Measurements from ENCODE around the gene XYLT1.
A peak's percentile ranks its signal among the peaks of the same experiment; 100 is the strongest.

XYLT1 gene

DNA sequence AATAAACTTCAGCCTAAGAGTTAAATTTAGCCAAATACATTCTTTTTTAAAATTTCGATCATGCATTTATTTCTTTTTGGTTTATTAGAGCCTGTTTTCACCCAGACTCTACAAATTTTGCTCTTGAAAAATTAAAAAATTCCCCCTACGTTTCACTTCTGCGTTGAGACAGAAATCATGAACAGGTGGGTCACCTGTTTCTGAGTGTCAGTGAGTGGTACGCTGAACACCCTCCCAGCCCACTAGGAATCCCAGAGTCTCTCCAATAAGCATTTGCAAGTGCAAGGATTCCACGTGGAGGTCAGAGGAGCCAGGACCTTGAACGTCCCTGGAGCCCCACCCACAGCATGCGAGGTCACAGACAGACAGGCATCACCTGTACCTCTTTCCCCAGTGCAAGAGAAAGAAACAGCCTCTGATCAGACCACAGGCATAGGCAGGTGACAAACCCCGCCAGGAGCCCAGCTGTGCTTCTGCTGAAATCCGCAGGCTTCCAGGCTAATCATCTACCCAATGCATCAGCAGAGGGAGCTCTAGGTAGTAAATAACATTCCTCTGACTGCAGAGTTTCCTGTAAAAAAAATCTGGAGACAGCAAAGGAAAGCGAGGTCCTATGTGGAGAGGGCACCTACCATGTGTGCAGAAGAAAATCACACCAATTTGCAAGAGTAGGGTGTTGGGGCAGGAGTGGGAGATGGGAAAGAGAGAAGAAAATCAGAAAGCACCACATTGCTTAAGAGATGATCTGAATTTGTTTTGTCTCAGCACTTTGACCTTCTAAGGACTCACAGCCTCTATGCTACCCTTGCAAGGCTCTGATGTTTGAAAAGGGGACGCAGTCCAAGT is 5.9 kb upstream of the XYLT1 start:
- H3K27ac Mint-ChIP-seq = no peak overlapping the region
- peaks cover 13% of the 10 kb centered on the region for H3K9me3 Mint-ChIP-seq
- DNase-seq = peak; percentile 50
- peaks cover 28% of the 10 kb centered on the region for H3K4me1 Mint-ChIP-seq
- TF ChIP-seq, protein P1, sequence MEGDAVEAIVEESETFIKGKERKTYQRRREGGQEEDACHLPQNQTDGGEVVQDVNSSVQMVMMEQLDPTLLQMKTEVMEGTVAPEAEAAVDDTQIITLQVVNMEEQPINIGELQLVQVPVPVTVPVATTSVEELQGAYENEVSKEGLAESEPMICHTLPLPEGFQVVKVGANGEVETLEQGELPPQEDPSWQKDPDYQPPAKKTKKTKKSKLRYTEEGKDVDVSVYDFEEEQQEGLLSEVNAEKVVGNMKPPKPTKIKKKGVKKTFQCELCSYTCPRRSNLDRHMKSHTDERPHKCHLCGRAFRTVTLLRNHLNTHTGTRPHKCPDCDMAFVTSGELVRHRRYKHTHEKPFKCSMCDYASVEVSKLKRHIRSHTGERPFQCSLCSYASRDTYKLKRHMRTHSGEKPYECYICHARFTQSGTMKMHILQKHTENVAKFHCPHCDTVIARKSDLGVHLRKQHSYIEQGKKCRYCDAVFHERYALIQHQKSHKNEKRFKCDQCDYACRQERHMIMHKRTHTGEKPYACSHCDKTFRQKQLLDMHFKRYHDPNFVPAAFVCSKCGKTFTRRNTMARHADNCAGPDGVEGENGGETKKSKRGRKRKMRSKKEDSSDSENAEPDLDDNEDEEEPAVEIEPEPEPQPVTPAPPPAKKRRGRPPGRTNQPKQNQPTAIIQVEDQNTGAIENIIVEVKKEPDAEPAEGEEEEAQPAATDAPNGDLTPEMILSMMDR (IDR thresholded peaks at IDR 0.05) = peak; percentile 51
- no peak overlapping the region for H3K4me3 Mint-ChIP-seq
- H3K27me3 Mint-ChIP-seq (ENCODE audit: low read depth, poor library complexity) = peaks cover 22% of the 10 kb centered on the region
- no peaks in the 10 kb centered on the region for H3K36me3 Mint-ChIP-seq (ENCODE audit: low read depth)

DNA sequence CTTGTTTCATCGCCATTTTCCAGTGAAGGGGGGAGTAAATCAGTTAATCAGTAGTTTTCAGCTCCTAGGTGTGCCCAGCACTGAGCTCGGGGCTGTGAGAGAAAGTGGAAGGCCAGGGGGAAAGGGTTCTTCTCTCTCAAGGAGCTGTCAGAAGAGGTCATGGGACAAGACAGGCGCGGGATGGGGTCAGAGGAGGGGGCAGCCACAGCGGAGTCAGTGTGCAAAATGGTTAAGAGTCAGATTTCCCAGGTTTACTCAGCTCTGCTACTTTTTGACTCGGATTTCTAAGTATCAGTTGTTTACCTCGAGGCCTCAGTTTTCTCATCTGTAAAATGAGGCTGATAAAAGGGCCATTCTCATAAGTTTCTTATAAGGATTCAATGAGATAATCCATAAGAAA is 4.3 kb upstream of the XYLT1 start:
- H3K36me3 Mint-ChIP-seq (ENCODE audit: low read depth) = no peaks in the 10 kb centered on the region
- no peak overlapping the region for H3K27ac Mint-ChIP-seq
- H3K4me3 Mint-ChIP-seq = no peak overlapping the region
- peaks cover 37% of the 10 kb centered on the region for H3K4me1 Mint-ChIP-seq
- peaks cover 16% of the 10 kb centered on the region for H3K27me3 Mint-ChIP-seq (ENCODE audit: low read depth, poor library complexity)
- TF ChIP-seq, protein P1 (IDR thresholded peaks at IDR 0.05) = no peak
- no peak for DNase-seq
- H3K9me3 Mint-ChIP-seq = no peaks in the 10 kb centered on the region

DNA sequence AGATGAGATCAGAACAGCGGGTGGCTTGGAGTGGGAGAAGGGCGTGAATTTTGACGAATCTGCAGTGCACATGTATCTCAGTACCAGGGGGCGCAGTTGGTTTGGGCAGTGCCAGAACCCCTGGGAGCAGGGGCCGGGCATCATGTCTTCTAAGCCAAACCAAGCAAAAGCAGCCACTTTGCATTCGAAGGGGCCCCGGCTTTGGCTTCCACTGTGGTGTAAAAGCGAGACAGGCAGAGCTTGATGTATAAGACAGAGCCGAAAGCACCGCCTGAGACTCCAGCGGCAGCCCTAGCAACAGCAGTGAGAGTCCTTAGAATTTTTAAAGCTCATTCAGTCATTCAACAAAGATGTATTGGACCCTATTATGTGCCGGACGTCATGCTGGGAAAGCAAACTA is 3.8 kb upstream of the XYLT1 start:
- no peak overlapping the region for H3K4me3 Mint-ChIP-seq
- peaks cover 41% of the 10 kb centered on the region for H3K4me1 Mint-ChIP-seq
- H3K36me3 Mint-ChIP-seq (ENCODE audit: low read depth) = no peaks in the 10 kb centered on the region
- TF ChIP-seq, protein P1 (IDR thresholded peaks at IDR 0.05) = no peak
- H3K27ac Mint-ChIP-seq = no peak overlapping the region
- no peaks in the 10 kb centered on the region for H3K9me3 Mint-ChIP-seq
- H3K27me3 Mint-ChIP-seq (ENCODE audit: low read depth, poor library complexity) = peaks cover 17% of the 10 kb centered on the region
- no peak for DNase-seq

DNA sequence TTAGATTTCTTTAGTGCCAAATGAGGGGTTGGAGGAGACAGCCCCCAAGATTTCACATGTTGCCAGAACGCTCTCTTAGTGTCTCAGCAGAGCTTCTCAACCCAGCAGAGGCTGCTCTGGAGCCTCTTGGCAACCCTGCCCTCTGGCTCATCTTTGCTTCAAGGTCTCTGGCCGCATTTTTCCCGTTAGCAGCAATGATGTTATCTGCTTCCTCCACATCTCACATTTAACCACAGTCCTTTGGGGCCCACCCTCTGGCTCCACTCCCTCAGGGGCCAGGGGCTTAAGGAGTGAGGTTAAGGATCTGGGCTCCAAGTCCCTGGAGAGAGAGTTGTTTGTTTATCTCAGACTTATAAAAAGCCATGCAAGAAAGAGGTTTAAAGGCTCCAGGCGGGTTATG is 3.3 kb upstream of the XYLT1 start:
- TF ChIP-seq, protein P1 (IDR thresholded peaks at IDR 0.05) = no peak
- Mint-ChIP-seq H3K27ac (peak overlapping the region; percentile 21), H3K4me1 (peaks cover 46% of the 10 kb centered on the region), H3K27me3 (ENCODE audit: low read depth, poor library complexity) (peaks cover 18% of the 10 kb centered on the region), H3K9me3 (no peaks in the 10 kb centered on the region), H3K4me3 (no peak overlapping the region), H3K36me3 (ENCODE audit: low read depth) (no peaks in the 10 kb centered on the region)
- DNase-seq = no peak

DNA sequence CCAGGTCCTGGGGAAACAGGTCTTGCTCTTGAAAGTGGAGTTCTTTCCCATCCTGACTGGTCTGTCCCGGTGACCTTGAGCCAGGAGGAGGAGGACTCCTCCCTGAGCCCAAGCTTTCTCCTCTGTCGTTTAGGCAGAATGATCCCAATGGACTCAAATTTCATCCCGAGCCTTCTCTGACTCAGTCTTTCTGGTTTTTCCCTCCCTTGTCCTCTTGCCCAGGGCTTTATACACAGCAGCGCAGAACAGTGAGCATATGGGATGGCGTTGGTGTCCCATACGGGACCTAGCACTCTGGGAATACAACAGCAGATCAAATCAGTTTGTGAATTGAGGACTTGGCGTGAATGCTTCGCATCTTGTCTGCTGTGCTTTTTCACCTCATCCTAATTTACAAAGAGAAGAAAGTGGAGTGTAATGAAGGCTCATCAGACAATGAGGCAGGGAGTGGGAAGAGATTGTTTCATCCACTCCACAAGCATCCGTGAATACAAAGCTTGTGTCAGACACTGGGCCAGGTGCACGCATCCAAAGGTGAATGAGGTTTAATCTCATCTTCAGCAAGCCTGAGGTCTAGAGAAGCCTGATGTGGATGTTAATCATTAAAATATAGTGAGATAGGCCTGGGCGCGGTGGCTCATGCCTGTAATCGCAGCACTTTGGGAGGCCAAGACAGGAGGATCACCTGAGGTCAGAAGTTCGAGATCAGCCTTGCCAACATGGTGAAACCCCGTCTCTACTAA is 1.1 kb upstream of the XYLT1 start:
- peaks cover 66% of the 10 kb centered on the region for H3K4me1 Mint-ChIP-seq
- TF ChIP-seq, protein P1 (IDR thresholded peaks at IDR 0.05) = no peak
- peak overlapping the region; percentile 87 for H3K4me3 Mint-ChIP-seq
- no peak overlapping the region for H3K27ac Mint-ChIP-seq
- no peaks in the 10 kb centered on the region for H3K36me3 Mint-ChIP-seq (ENCODE audit: low read depth)
- no peak for DNase-seq
- no peaks in the 10 kb centered on the region for H3K9me3 Mint-ChIP-seq
- H3K27me3 Mint-ChIP-seq (ENCODE audit: low read depth, poor library complexity) = peaks cover 27% of the 10 kb centered on the region
